Measurements from ENCODE around the gene WEE2.

The WEE2 gene

DNA sequence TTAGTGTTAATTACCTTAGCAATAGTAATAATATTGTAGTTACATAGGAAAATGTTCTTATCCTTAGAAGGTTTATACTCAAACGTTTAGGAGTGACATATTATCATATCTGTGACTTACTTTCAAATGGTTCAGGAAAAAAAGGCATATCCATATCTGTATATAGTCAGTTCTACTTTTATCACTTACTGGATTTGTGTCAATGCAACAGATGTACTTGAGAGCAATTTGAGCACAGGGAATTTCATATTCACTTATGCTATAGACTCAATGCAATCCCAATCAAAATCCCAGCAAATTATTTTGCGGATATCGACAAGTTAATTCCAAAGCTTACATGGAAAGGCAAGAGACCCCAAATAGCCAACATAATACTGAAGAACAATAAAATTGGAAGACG is 16.2 kb upstream of the WEE2 start:
- FAIRE-seq: no peak

DNA sequence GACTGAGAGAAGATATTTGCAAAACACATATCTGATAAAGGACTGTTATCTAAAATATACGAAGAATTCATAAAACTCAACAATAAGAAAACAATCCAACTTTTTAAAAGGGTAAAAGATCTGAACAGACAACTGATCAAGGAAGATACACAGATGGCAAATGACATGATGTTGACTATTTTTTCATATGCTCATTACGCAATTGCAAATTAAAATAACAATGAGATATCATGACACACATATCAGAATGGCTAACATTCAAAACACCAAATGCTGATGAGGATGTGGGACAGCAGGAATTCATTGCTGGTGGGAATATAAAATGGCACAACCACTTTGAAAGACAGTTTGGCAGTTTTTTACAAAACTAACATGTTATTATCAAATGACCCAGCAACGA is 15.1 kb upstream of the WEE2 start:
- FAIRE-seq: no peak

DNA sequence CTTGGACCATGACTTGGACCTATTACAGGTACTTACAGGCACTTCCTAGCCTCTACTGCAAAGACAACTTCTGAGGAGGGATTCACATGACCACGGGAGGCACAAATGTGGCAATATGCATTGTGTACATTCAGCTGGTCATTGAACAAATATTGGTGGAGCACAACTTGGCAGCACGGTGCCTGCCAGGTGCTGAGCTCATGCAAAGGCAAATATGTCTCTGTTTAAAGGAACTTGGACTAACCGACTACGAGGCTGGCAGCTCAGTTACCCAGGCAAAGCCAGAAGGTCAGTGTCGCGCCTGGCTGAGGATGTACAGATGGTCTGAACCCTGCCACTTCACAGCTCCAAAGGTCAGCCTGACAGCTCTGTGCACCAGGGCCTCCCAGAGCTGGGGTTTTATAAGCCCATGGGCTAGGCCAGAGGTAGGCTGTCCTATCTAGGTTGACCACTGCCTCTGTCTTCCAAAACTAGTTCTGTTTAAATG is 12.3 kb upstream of the WEE2 start:
- no peak for FAIRE-seq

DNA sequence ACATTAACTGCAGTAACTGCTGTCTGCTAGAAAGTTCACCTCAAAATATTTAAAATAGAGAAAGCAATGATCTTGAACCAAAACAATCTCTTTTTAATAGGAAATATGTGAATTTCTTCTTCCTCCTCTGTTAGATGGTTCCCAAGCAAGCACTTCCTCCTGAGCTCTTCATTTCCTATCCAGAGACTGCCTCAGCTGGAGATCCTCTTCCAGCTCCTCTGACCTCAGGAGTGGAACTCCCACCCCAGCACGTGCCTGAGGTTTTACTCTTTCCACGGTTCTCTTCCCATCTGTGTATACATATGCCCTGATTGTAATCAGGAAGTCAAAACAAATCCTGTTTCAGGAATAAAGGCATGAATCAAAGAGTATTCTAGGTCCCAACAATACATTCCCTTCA is 11.8 kb upstream of the WEE2 start:
- FAIRE-seq: peak; percentile 13

DNA sequence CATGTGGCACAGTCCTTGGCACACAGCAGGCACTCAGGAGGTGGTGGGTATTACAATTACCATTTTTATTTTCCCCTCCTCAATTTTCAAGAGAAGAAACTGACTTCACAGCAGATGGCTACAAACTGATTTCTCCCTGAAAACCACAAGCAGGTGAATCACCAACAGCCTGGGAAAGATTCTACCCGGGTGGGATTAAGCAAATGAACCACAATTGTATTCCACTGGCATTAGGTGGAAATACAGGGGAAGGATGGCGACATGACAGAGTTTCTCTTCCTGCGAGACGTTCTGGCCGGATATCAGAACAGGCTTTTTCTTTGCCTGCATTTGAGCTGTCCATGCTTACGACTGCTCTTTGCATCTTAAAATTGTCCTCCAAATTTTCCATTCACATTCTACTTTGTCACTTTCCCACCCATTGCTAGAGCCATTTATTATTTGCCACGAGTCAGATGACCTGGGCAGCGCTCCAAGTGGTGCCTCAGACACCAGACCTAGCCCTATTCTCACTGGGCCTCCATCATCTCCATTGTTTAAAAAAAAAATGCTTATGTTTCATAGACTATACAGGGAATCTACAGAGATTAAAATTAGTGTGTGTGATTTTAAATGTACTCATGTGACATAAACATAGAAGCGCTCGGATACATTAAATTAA is 10.8 kb upstream of the WEE2 start:
- FAIRE-seq: no peak

DNA sequence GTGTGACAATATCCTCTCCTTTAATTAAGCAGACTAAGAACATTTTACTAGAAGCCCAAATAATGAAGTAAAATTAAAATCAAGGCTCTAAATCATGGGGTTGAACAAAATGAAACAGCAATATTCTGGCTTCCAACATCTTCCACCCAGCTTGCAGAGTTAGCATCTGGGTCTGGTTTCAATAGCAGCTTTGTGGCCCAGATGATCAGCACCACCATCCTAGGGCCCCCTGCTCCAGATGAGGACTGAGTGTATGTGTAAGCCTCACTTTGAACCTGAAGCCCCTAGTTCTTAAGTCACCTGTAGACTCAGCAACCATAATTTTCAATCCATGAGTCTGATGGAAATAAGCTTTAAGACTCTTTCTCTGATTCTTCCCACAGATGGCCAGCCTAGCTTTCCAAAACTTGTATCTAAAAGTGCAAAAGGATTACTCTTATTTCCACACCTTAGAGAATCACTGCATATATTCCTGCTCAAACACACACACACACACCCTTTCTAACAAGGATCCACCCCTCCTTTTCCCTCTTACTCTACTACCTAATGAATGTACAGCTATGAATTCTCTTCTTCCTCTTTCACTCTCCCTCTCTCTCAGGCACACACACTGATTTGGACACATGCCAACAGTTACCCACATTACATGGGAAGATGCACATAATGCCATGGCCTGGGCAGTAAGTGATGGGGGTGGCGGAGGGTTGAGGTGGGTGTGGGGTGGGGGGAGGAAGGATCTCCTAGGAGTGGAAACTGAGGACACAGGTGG is 9.7 kb upstream of the WEE2 start:
- no peak for FAIRE-seq

DNA sequence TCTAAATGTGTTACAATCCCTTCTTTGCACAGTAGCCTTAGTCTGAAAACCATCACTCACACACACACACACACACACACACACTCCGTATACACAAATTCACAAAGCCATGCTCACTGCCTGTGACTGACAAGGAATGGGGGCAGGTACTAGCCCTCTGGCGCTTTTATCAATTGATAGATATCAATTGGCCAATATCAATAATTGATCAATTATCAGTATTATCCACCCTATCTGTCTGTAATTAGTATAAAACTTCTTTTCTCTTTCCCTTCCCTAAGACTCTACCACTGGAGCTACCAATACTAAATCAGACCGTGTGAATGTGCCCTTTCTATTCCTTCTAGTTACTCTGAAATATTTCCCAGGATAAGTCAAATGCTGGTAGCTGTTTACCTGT is 8.3 kb upstream of the WEE2 start:
- FAIRE-seq: no peak

DNA sequence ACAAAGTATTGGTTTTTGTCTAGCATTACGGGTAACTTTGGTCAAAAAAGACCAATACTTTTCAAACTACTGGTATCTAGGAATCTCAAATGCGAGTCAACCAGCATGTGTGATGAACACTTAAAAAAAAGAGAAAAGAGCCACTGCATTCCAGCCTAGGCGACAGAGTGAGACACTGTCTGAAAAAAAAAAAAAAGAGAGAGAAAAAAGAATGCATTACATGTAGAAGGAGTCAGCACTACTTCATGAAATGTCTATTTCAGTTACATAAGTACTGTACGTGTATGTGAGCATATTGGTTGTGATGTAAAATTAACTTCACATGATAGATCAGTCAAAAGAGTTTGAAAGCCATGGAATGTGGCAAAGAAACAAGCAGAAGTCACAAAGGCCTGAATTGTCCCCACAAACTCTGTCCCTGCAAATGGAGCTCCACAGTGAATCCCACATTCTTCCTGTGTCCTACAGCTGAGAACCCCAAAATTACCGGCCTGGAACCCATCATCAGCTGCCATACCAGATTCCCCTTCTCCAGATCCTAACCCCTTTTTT is 7.8 kb upstream of the WEE2 start:
- no peak for FAIRE-seq

DNA sequence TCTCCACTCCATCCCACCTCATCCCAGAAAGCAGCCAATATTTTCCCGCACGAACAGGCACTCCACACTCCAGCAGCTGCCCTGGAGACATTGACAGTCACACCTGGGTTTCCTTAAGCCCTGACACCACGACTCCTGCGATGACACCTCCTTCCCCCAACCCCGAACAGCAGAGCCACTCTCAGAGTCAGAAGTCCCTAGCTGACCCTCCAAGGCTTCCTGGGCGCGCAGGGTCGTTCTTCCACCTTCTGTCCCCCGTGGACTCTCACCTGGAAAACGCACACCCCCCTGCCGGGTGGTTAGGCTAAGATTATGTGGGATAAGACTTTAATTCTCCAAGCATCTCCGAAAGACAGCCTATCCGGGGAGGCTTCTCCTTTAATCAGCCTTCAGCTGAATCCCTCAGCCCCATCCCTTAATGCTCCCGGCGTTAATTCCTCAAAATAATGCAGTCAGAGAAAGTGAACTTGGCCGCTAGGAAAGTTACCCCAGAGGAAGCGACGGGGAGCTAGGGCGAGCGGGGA is 7.2 kb upstream of the WEE2 start:
- FAIRE-seq: no peak

DNA sequence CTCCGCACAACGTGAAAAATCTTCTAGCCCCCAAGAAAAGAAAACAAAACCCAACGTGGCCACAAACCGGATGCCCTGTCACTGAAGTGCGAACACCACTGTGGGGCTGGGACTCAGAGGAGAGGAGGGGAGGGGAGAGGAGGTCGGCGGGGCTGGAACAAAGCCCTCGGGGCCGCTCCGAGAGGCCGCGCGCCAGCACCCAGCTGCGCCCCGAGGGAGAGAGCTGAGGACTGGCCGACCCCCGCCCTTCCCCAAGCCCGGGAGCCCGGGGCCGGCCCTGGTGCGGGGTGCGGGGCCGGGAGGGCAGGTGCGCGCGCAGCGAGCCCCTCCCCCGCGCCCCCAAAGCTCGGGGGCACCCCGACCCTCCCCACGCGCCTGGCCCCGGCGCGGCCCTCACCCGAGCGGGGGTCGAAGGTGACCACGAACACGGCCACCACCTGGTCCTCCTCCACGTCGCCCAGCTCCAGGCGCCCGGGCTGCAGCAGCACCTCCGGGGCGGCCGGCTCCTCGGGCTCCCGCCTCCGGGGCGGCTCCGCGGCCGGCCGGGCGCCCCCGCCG is 6.6 kb upstream of the WEE2 start:
- FAIRE-seq: no peak

DNA sequence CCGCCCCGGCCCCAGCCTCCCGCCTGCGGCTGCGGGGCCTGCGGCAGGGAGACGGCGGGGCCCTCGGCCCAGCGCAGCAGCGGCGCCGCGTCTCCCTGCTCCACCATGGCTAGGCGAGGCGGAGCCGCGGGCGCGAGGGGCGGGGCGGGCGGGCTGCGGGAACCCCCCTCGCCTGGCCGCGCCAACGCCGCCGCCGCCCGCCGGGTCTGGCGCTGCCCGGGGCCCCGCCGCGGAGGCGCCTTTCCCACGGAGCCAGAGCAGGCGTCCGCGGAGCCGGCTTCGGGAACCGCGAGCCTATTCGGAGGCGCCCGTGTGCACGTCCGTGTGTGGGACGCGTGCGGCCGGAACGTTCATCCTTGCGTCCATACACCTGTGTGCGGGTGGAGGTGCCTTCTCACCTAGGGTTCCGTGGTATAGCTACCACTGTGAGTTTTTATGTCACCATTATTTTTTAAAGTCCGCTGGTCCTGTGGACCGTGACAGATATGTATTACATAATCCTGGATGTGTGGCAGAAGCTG is 6.0 kb upstream of the WEE2 start, which contains the start of gene DENND11:
TSS of gene DENND11 (minus strand) at position 120 of the 521 bp plus-strand sequence. CDS start at position 107, 13 bp downstream.
- peak; percentile 47 for FAIRE-seq

DNA sequence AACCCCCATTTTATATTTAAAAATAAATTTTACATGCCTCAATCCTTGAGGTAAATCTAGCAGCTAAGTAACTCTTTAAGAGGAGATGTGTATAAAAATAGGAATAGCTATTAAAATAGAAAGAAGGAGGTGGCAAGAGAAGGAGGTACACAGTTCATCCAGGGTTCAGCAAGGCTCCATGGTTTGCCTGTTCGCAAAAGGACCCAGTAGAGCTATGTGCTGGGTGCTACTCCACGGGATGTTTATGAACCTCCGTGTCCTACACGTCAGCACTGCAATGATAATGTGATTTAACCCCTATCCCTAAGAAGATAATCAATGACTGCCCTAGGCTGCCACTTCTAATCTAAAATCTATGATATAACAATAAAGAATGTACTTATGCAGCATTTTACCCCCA is 5.3 kb upstream of the WEE2 start:
- FAIRE-seq: no peak

DNA sequence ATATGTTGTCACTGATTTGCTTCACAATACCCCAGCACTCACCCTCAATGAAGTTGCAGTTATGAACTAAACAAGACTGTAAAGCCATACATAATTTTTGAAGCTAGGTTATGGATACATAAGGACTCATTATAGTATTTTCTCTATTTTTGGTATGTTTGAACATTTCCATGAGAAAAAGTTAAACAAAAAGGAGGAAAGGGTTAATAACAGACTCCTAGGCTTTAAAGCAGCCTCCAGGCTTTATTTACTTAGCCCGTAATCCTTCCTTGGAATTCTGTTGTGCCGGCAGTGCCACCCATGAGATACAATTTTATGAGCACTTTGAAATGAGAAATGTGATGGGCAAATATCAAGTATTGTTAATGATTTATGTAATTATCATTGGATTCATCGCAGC is 4.0 kb upstream of the WEE2 start:
- FAIRE-seq: peak; percentile 65

DNA sequence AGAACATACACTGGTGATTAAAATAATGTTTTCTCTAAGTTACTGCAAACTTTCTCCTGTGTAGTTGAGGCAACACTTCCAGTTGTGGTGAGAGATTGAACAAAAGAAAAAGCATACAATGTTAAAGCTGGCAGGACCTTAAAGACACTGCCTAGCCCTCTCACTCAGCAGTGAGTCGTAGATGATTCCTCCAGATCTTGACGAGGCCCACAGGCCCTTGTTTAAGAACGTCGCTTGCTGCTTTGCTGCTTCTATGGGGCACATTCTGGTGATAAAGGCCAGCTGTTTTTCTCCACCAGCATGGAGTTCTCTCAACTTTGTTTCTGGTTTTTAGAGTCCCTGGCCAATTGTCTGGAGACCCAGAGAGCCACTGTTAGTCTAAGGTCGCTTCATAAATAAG is 3.4 kb upstream of the WEE2 start:
- no peak for FAIRE-seq

DNA sequence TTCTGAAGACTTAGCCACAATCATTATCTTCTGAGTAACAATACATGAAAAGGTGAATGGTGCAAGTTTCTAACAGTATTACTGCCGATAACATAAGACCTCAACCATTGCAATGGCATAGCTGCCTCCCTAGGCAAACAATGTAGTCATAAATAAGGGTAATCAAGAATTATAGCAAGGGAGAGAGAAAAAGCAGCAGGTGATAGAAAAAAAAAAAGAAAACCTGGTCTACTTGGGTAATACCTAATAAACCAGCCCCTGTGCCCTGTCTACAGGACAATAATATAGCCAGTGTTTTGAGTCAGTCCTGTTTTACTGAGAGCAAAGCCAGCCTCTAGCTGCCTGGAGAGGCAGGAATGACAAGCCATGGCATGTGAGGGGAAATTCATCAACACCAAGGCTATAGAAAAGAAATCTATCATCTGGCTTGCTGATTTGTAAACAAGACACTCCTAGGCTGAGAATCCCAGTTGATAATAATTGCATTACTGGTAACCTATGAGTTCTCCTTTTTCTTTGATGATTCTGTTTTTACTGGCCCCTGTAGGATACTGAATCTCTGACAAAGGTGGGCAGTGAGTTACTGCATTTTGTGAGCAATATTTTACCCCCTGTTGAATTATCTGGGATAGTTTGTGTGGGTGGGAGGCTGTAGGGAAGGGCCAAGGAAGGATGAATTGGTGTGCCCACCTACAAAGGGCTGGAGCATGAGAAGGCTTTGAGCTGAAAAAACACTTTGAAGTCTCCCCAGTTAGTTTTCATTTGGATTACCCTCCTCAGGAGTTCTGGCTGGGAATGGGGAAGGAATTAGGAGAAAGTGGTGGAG is 1.7 kb upstream of the WEE2 start:
- FAIRE-seq: no peak

DNA sequence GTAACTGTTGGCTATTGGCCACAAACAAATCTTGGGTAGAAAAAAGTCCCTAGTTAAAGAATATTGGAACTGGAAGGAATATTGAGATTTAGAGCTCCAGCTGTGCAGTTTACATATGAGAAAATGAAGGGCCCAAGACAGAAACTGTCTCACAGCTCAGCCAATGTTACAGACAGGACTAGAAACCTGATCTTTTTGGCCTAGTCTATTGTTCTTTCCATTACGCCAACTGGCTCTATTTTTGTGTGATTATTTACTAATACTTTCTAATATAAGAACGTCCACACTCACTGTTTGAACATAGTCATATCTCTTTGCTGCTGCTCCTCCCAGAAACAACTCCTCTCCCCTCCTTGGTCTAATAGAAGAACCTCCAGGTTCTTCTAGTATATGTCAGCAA is 1.2 kb downstream of the WEE2 start:
- no peak for FAIRE-seq

DNA sequence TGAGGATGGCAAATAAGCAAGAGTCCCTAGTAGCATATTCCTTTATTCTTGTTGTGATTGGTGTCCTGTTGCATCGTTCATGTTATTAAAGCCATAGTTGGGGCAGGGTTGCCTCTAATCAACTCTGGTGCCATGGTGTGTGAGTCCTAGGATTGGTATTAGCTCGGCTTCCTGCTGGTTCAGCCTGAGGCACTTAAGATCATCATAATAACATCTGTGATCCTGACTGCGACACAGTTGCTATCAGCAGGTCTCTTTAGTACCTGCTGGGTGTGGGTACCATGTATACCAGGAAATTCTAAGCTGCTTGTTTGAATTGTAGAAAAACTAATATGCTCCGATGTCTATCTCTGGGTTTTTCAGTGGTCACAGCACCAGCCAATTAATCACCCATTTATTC is 1.6 kb downstream of the WEE2 start:
- no peak for FAIRE-seq

DNA sequence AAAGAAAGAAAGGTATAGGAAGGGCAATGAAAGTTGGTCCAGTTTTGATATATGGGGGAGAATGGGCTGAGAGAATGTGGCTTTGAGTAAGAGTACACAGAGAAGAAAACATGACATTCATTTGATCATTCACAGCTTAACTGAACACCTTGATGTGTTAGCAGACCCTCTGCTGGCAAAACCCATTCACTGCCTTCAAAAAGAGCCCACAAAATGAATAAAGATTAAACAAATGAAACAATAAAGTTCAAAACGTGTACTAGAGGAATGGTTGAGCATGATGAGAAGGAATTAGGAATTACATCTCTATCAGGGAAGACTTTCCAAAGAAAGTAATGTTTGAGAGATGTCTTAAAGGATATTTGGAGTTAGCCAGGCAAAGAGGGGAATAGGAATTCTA is 2.1 kb downstream of the WEE2 start:
- FAIRE-seq: no peak

DNA sequence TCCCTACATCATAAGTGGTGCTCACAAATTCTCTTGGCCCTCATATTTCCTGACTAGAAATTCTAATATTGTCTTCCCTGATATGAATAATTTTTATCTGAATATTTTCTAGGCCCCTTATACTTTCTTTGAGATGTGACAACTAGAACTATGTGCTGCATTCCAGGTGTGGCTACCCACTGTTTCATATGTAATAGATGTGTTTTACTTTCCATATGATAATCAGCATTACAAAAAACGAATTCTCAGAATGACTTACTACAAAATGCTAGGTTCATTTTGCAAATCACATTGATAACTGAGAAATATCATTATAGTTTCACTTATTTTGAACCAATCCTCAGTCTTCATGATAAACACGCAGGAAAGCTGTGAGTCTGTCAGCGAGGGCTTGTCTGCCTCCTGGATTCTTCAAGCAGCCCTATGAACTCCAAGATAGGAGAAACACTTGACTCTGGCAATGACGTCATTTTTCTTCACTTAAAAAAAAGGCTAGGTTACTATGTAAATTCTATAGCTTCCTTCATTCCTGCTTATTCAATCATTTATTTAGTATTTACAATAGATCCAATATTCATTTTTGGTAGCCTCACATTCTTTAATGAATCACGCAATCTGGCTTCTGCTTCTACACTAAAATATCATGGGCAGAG is 4.6 kb downstream of the WEE2 start:
- FAIRE-seq: no peak

DNA sequence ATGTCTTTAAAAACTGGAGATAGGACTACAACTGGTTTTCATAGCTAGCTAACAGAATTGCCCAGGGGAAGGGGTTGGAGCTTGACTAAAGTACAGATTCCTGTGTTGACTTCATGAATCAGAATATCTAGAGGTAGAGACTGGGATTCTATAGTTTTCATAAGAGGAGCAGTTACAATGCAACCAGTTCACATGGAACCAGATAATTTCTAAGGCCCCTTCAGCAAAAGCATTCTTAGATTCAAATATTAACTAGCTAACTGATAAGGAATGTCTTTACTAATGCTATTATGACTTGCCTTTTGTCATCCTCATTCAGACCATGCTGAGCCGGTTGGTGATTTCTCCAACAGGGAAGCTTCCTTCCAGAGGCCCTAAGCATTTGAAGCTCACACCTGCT is 5.7 kb downstream of the WEE2 start:
- FAIRE-seq: no peak

DNA sequence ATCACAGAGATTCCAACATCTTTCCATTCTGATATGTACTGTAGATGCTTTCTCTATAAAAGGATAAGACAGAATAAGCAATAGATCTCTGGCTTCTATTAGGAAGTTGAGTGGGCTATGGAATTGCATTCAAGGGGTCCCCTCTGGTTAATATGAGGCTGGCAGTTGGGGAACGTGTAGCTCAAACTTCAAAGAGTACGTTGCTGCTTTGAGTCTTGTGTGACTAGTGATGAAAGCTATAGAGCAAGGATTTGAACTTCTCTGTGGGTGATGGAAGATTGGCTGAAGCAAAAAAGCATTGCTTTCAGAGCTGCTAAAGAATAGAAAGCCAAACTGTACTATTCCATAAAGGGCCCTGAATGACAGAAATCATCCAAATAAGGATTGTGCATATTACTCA is 6.4 kb downstream of the WEE2 start:
- FAIRE-seq: no peak

DNA sequence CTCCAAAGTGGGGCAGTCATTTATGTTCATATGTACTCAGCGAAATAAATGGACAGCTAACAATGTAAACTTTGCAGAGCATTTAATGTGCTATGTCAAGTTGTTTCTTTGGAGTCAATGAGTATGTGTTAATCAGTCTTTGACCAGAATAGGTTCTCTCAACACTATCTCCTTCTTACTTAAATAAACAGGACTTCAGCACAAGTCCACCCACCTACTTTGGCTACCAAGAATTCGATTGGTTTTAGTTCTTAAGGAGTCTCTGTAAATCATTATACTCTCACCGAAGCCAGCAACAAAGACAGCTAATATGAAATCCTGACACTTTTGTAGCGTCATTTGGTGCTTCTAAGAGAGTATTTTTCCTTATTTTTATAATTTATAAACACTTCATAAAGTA is 6.9 kb downstream of the WEE2 start:
- FAIRE-seq: no peak

All from islet of Langerhans (tissue), 1 donor.